Measurements from ENCODE around the gene IER5L. TPM values are rescaled to one million over a fixed set of nuclear protein-coding genes. Genes with fewer than 3 reads are reported as not detected.

Gene IER5L
- polyA plus RNA-seq, 1 of the 3 experiments (the other 2 are of a cell fraction): 16.2 TPM

DNA sequence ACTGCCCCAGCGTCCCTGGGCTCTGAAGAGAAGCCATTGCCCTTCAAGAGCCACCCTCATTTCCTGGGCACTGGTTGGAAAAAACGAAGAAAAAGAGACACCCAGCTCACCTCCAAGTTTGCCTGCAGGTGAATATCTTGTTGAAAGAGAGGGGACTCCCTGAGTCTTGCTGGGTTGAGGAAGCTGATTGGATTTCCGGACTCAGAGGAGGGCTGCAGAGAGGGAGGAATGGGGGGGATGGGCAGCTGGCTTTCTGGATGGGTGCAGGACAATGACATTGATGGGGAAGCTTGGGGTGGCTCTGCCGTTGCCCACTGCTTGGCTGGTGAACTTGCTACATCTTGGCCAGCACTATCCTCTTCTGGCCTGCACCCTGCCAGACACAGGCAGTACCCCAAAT is 31.0 kb upstream of the IER5L start:
- CTCF ChIA-PET: no interaction called here

More for the DNA sequence above, 31.0 kb upstream of the IER5L start:
- Histone ChIP-seq H3K36me3 (replicated peaks in 1 of 2; ENCODE audit: control insufficient read depth in 1 of 2, insufficient read depth in 2 of 2, low read length in 1 of 2) (no peaks in the 10 kb centered on the region), H3K9ac (no peak overlapping the region), H3K9me2 (no peaks in the 10 kb centered on the region), H3K4me1 (ENCODE audit: control insufficient read depth in 1 of 2, insufficient read depth in 2 of 2, low read depth in 1 of 2, low read length in 1 of 2) (peaks cover 0 to 2% of the 10 kb centered on the region in 2 experiments; a peak in 1 of 4 replicates), H3F3A (replicated peaks; ENCODE audit: insufficient read depth) (no peaks in the 10 kb centered on the region), H4K20me1 (ENCODE audit: insufficient read depth) (no peaks in the 10 kb centered on the region), H3K27me3 (ENCODE audit: insufficient read depth) (no peaks in the 10 kb centered on the region), H2AFZ (ENCODE audit: low read depth) (no peak overlapping the region), H3K4me2 (no peak overlapping the region), H3K4me3 (ENCODE audit: low read depth in 2 of 2, low read length in 1 of 2) (no peak overlapping the region), H3K27ac (ENCODE audit: low read depth in 2 of 2, low read length in 1 of 2) (no peak overlapping the region), H3K9me3 (no peaks in the 10 kb centered on the region), H3K79me2 (ENCODE audit: insufficient read depth) (no peaks in the 10 kb centered on the region)
- no peak for DNase-seq
- TF ChIP-seq MXI1 (IDR thresholded peaks at IDR 0.05; ENCODE audit: low read depth, low read length): no peak
- TF ChIP-seq, protein P1, sequence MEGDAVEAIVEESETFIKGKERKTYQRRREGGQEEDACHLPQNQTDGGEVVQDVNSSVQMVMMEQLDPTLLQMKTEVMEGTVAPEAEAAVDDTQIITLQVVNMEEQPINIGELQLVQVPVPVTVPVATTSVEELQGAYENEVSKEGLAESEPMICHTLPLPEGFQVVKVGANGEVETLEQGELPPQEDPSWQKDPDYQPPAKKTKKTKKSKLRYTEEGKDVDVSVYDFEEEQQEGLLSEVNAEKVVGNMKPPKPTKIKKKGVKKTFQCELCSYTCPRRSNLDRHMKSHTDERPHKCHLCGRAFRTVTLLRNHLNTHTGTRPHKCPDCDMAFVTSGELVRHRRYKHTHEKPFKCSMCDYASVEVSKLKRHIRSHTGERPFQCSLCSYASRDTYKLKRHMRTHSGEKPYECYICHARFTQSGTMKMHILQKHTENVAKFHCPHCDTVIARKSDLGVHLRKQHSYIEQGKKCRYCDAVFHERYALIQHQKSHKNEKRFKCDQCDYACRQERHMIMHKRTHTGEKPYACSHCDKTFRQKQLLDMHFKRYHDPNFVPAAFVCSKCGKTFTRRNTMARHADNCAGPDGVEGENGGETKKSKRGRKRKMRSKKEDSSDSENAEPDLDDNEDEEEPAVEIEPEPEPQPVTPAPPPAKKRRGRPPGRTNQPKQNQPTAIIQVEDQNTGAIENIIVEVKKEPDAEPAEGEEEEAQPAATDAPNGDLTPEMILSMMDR (IDR thresholded peaks at IDR 0.05): no peak
- TF ChIP-seq NFIC (IDR thresholded peaks at IDR 0.05; ENCODE audit: borderline replicate concordance): no peak
- TF ChIP-seq TAF1 (IDR thresholded peaks at IDR 0.05; ENCODE audit: borderline replicate concordance, low read depth, low read length): no peak
- no peak for TF ChIP-seq GABPA (IDR thresholded peaks at IDR 0.05; ENCODE audit: low read depth)
- no peak for TF ChIP-seq ELF1 (IDR thresholded peaks at IDR 0.05)
- TF ChIP-seq, protein P2, sequence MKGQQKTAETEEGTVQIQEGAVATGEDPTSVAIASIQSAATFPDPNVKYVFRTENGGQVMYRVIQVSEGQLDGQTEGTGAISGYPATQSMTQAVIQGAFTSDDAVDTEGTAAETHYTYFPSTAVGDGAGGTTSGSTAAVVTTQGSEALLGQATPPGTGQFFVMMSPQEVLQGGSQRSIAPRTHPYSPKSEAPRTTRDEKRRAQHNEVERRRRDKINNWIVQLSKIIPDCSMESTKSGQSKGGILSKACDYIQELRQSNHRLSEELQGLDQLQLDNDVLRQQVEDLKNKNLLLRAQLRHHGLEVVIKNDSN (IDR thresholded peaks at IDR 0.05; ENCODE audit: borderline replicate concordance, low read depth): no peak
- TF ChIP-seq RXRA (IDR thresholded peaks at IDR 0.05; ENCODE audit: borderline replicate concordance, low read depth): no peak
- TF ChIP-seq, protein P3, sequence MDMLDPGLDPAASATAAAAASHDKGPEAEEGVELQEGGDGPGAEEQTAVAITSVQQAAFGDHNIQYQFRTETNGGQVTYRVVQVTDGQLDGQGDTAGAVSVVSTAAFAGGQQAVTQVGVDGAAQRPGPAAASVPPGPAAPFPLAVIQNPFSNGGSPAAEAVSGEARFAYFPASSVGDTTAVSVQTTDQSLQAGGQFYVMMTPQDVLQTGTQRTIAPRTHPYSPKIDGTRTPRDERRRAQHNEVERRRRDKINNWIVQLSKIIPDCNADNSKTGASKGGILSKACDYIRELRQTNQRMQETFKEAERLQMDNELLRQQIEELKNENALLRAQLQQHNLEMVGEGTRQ (IDR thresholded peaks at IDR 0.05; ENCODE audit: borderline replicate concordance, low read depth, low read length): no peak
- TF ChIP-seq, protein P4, sequence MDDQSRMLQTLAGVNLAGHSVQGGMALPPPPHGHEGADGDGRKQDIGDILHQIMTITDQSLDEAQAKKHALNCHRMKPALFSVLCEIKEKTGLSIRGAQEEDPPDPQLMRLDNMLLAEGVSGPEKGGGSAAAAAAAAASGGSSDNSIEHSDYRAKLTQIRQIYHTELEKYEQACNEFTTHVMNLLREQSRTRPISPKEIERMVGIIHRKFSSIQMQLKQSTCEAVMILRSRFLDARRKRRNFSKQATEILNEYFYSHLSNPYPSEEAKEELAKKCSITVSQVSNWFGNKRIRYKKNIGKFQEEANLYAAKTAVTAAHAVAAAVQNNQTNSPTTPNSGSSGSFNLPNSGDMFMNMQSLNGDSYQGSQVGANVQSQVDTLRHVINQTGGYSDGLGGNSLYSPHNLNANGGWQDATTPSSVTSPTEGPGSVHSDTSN (IDR thresholded peaks at IDR 0.05): no peak
- TF ChIP-seq MEF2A (IDR thresholded peaks at IDR 0.05; ENCODE audit: borderline replicate concordance, low read depth): no peak
- TF ChIP-seq TCF12 (IDR thresholded peaks at IDR 0.05): no peak
- POLR2A ChIA-PET: no interaction called here
- WGBS (ENCODE audit: low lambda C conversion rate): 89% methylated on average over 3 of the region's 4 CpGs

Measured in SK-N-SH (cell line).